Lung (tissue), 12 donors: Measurements from ENCODE around the gene FBN2. TPM values are rescaled to one million over a fixed set of nuclear protein-coding genes. Genes with fewer than 3 reads are reported as not detected.

Source experiments
- ATAC-seq: fragments of 200-7000 bp; cut with Tn5 transposase; one replicate; pipeline ENCODE4 v1.9.1; 2020; ENCODE audit warnings: moderate number of reproducible peaks; ENCODE audit not compliant: insufficient read depth, low FRiP score
- DNase-seq, 3 donors: peaks; one replicate each; pipeline ENCODE4 v3.0.0-alpha.2; 2013 to 2017
- H3K27ac ChIP-seq, 2 donors: one replicate each; pipeline ENCODE4 v1.5.1; 2013; ENCODE audit warnings: mild to moderate bottlenecking in 2 of 2, moderate library complexity in 2 of 2, control low read depth in 1 of 2, inconsistent platforms in 1 of 2, low read depth in 1 of 2, low read length in 1 of 2
- H3K27me3 ChIP-seq, 3 donors: one replicate each; pipeline ENCODE4 v1.5.1; 2013; ENCODE audit warnings: low read length in 2 of 3; ENCODE audit not compliant: control insufficient read depth in 3 of 3, insufficient read depth in 3 of 3
- H3K36me3 ChIP-seq, 4 donors: one replicate each; pipeline ENCODE4 v1.5.1; 2013; ENCODE audit warnings: low read length in 4 of 4, mild to moderate bottlenecking in 1 of 4, moderate library complexity in 1 of 4; ENCODE audit not compliant: control insufficient read depth in 4 of 4, insufficient read depth in 4 of 4
- H3K4me1 ChIP-seq, 5 donors: one replicate each; pipeline ENCODE4 v1.5.1; 2013; ENCODE audit warnings: low read length in 5 of 5, mild to moderate bottlenecking in 2 of 5, moderate library complexity in 1 of 5; ENCODE audit not compliant: control insufficient read depth in 5 of 5, insufficient read depth in 5 of 5
- H3K4me3 ChIP-seq: one replicate; pipeline ENCODE4 v1.5.1; 2013; ENCODE audit warnings: mild to moderate bottlenecking, control low read depth, moderate library complexity
- H3K9ac ChIP-seq, 2 donors: one replicate each; pipeline ENCODE4 v1.5.1; 2013; ENCODE audit warnings: low read length in 2 of 2, control low read depth in 1 of 2; ENCODE audit not compliant: insufficient read depth in 1 of 2
- H3K9me3 ChIP-seq, 4 donors: one replicate each; pipeline ENCODE4 v1.5.1; 2013; ENCODE audit warnings: low read length in 3 of 4, mild to moderate bottlenecking in 1 of 4, moderate library complexity in 1 of 4; ENCODE audit not compliant: control insufficient read depth in 4 of 4, insufficient read depth in 3 of 4
- WGBS, 2 donors: extraction: QIAGEN DNeasy Blood & Tissue Kit; methylation state at CpG; one replicate each; pipeline ENCODE4 v1.1.7; 2013; 5-methylcytosine and 5-hydroxymethylcytosine counted together
- polyA plus RNA-seq, 2 donors: library from polyadenylated mRNA; stranded (reverse); fragments of 200-250 nt; gene quantifications; one replicate each; pipeline ENCODE4 v1.2.1, GENCODE V29; 2013
- total RNA-seq, 2 donors: library from RNA; depleted of rRNA in 1 of 2; stranded (reverse); fragments of >200 nt in 1 of 2; gene quantifications; one replicate each; pipeline ENCODE4 v1.2.1, GENCODE V29; 2014 to 2021
- TF ChIP-seq, protein P1 (sequence below): IDR thresholded peaks from 2 replicates; pipeline ENCODE4 v1.5.1; 2012; ENCODE audit warnings: mild to moderate bottlenecking; ENCODE audit errors: control extremely low read depth, extremely low read depth
- donor health status: control.
- donor health status: control.
- donor health status: Bipolar disorder and iron deficiency.
- donor health status: healthy.
- donor health status: DM: yes; HTN: yes; CAD: no.

The FBN2 gene
- total and polyA plus RNA-seq, 4 donors: 0.06 to 13.1 (median 1.1) TPM

DNA sequence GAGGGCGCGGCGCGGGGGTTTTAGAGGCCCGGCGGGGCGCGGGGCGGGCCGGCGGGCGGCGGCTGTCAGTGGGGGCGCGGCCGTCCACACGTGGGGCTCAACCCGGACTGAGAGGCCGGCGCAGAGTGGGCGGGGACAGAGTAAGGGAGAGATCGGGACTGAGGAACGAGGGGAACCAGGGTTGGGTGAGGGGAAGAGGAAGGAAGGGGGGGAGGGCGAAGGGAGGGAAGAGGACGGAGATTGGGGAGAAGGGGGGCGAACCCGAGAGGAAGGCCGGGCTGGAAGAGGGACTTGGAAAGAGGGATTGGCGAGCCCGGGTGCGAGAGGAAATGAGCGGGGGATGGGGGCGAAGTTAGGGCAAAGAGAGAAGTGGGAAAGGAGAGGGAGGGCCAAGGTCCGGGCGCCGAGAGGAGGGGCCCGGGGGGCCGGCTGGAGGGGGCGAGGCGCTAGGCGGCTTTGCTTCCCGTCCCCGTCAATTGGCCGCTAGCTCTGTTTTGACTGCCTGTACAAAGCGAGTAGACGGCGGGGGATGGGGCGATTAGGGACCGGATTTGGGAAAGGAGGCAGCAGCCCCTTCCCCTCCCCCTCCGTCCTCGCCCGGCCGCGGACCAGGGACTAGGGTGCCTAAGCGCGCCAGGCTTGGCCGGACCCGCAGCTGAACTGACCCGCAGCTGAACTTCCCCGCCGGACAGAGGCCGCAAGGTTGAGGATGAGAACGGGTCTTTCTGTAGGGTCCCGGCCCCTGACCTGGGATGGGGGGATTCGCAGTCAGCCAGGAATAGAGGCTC lies 399 bp upstream of the FBN2 start:
- H3K27me3 ChIP-seq: peaks cover 4 to 12% (median 7%) of the 10 kb centered on the region in 3 donors
- WGBS, 2 donors: 1 to 2% methylated on average over 62 to 65 of the region's 65 CpGs
- H3K36me3 ChIP-seq: no peaks in the 10 kb centered on the region
- peak overlapping the region in 1 of 2 donors; percentile 82 for H3K27ac ChIP-seq
- peak overlapping the region in 1 of 2 donors; percentile 2 for H3K9ac ChIP-seq
- peak; percentile 96 to 97 (median 97) for DNase-seq
- peak; percentile 45 for ATAC-seq
- H3K4me1 ChIP-seq: peaks cover 0 to 12% (median 4%) of the 10 kb centered on the region in 5 donors
- H3K4me3 ChIP-seq: peak overlapping the region; percentile 2
- TF ChIP-seq, protein P1, sequence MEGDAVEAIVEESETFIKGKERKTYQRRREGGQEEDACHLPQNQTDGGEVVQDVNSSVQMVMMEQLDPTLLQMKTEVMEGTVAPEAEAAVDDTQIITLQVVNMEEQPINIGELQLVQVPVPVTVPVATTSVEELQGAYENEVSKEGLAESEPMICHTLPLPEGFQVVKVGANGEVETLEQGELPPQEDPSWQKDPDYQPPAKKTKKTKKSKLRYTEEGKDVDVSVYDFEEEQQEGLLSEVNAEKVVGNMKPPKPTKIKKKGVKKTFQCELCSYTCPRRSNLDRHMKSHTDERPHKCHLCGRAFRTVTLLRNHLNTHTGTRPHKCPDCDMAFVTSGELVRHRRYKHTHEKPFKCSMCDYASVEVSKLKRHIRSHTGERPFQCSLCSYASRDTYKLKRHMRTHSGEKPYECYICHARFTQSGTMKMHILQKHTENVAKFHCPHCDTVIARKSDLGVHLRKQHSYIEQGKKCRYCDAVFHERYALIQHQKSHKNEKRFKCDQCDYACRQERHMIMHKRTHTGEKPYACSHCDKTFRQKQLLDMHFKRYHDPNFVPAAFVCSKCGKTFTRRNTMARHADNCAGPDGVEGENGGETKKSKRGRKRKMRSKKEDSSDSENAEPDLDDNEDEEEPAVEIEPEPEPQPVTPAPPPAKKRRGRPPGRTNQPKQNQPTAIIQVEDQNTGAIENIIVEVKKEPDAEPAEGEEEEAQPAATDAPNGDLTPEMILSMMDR: no peak
- H3K9me3 ChIP-seq: peaks cover 0 to 7% (median 0%) of the 10 kb centered on the region in 4 donors

DNA sequence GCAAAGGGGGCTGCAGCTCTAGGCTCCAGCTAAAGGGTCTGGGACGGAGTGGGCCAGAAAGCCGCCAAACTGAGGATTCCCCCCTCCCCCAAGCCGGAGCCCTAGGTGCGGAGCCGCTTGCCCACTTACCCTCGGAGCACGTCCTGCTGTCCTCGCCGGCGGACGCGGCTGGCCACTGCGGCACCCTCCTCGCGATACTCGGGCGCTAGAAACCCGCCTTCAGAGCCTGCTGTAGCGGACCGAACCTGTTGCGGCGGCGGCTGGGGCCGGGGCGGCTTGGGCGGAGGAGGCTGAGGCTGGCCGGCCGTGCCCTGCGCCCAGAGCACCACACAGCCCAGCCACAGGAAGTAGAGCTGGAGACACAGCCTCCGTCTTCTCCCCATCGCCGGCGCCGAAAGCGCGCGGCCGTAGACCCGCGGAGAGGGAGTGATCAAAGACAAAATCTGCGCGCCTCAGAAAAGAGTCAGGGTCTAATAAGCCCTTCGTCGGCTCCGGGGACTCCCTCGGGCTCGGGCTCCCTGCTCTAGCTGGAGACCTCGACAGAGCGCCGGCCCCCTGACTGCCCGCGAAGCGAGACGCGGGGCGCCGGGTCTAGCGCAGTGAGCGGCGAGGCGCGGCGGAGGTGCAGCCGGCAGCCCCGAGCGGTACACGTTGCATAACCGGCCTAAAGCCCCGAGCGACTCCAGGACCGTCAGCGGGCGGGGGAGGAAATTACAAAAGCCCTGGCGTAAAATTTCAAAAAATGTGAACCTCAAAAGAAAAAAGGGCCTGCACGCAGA lies 635 bp downstream of the FBN2 start:
- H3K36me3 ChIP-seq: peaks cover 0 to 3% (median 0%) of the 10 kb centered on the region in 4 donors
- peaks cover 0 to 12% (median 4%) of the 10 kb centered on the region in 5 donors for H3K4me1 ChIP-seq
- H3K27me3 ChIP-seq: peaks cover 4 to 12% (median 7%) of the 10 kb centered on the region in 3 donors
- H3K9me3 ChIP-seq: peaks cover 0 to 4% (median 0%) of the 10 kb centered on the region in 4 donors
- H3K27ac ChIP-seq: peak overlapping the region in 1 of 2 donors; percentile 82
- DNase-seq (peak; percentile 58 to 77 (median 64)), ATAC-seq (peak; percentile 45)
- peak overlapping the region; percentile 18 for H3K4me3 ChIP-seq
- TF ChIP-seq, protein P1: no peak
- peak overlapping the region; percentile 9 to 61 for H3K9ac ChIP-seq
- 1 to 2% methylated on average over 75 of the region's 75 CpGs for WGBS, 2 donors

DNA sequence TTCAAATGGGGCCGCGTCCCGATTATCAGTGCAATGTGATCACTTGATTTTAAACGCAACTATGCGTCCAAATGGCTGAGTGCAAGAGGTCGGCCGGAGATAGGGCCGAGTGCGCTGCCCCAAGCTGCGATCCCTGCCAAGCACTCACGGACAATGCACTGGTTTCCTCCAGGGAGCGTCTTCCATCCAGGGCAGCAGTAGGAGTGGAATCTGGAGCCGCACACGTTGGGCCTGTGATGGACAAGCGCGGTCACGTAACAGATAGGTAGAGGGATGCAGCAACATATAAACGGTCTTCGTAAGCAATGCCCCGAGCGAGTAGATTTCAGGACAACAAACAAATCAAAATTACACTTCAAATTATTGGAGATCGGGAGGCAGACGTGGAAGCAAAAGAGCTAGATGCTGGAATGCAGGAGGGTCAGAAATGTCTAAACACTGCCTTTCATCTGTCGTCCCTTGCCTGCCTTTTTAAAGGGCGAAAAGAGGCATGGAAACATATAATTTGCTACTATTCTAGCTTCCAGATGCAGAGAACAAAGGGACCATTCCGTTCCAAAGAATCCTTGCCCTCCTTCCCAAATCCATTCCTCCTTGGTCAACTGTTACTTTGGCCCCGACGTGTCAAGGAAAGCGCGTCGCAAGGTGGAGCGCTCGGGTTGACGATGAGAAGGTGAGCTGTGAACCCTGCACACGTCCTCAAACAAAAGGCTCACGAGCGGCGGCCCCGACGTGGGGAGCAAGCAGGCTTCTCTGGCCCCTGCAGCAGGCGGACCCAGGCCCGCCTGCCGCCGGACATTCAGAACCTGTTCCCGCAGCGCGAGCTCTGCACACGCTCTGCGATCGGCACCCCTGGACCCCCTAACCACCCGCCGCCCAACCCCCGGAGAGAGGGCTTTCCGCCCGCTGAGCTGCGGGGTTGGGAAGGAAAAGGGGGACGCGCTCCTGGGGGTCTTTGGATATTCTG lies 1.5 kb downstream of the FBN2 start:
- H3K4me1 ChIP-seq: peaks cover 0 to 12% (median 7%) of the 10 kb centered on the region in 5 donors
- WGBS, 2 donors: 42 to 55% methylated on average over 55 to 58 of the region's 58 CpGs
- TF ChIP-seq, protein P1: no peak
- ATAC-seq: no peak
- peaks cover 0 to 4% (median 0%) of the 10 kb centered on the region in 4 donors for H3K9me3 ChIP-seq
- H3K9ac ChIP-seq: peak overlapping the region in 1 of 2 donors; percentile 9
- peak; percentile 34 to 71 (median 55) for DNase-seq
- peak overlapping the region in 1 of 2 donors; percentile 82 for H3K27ac ChIP-seq
- peaks cover 4 to 12% (median 7%) of the 10 kb centered on the region in 3 donors for H3K27me3 ChIP-seq
- H3K4me3 ChIP-seq: no peak overlapping the region
- H3K36me3 ChIP-seq: peaks cover 0 to 3% (median 0%) of the 10 kb centered on the region in 4 donors
